VCaP (cell line): ENCODE measurements around the gene RBBP4.
A peak's percentile ranks its signal among the peaks of the same experiment; 100 is the strongest.
"Not testable (repeated sequence)": the region's sequence is repeated elsewhere in the genome, so short reads cannot be mapped to it uniquely, and the experiment has no call there.

Experiments
- H3K27ac ChIP-seq: fragments of 450-650 bp; 2 replicates; pipeline ENCODE4 v1.5.1; 2017
- TF ChIP-seq, protein P1 (sequence below): fragments of 450-650 bp; conservative IDR thresholded peaks from 2 replicates; pipeline ENCODE4 v1.5.1; 2017; ENCODE audit warnings: mild to moderate bottlenecking, moderate library complexity

RBBP4 gene

DNA sequence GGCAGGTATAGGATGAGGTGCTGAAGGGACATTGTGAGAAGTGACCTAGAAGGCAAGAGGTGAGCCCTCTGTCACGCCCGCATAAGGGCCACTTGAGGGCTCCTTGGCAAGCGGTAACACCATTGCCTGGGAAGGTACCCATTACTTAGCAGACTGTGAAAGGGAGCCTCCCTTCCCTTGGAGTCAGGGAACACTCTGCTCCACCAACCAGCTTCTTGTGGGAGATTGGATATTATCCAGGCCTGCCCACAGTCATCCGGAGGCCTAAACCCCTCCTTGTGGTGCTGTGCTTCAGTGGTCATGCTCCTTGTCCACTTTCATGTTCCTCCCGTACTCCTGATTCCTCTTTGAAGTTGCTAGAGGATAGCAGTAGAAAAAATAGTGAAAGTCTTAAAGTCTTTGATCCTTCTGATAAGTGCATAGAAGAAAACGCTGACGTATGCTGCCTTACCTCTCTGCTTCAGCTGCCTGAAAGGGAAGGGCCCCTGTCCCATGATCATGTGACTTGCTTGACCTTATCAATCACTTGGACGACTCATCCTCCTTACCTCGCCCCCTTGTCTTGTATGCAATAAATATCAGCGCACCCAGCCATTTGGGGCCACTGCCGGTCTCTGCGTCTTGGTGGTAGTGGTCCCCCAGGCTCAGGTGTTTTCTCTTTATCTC, 16.0 kb downstream of the RBBP4 start:
- no peak overlapping the region for H3K27ac ChIP-seq
- TF ChIP-seq, protein P1, sequence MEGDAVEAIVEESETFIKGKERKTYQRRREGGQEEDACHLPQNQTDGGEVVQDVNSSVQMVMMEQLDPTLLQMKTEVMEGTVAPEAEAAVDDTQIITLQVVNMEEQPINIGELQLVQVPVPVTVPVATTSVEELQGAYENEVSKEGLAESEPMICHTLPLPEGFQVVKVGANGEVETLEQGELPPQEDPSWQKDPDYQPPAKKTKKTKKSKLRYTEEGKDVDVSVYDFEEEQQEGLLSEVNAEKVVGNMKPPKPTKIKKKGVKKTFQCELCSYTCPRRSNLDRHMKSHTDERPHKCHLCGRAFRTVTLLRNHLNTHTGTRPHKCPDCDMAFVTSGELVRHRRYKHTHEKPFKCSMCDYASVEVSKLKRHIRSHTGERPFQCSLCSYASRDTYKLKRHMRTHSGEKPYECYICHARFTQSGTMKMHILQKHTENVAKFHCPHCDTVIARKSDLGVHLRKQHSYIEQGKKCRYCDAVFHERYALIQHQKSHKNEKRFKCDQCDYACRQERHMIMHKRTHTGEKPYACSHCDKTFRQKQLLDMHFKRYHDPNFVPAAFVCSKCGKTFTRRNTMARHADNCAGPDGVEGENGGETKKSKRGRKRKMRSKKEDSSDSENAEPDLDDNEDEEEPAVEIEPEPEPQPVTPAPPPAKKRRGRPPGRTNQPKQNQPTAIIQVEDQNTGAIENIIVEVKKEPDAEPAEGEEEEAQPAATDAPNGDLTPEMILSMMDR: no peak

DNA sequence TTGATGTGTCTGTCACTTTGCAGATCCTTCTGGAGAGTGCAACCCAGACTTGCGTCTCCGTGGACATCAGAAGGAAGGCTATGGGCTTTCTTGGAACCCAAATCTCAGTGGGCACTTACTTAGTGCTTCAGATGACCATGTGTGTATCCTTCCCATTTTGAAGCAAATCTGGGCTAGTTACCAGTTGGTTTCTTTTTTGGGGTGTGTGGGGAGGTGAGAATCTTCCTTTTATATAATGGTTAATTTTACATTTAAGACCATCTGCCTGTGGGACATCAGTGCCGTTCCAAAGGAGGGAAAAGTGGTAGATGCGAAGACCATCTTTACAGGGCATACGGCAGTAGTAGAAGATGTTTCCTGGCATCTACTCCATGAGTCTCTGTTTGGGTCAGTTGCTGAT, 17.7 kb downstream of the RBBP4 start:
- not testable (repeated sequence) for H3K27ac ChIP-seq

DNA sequence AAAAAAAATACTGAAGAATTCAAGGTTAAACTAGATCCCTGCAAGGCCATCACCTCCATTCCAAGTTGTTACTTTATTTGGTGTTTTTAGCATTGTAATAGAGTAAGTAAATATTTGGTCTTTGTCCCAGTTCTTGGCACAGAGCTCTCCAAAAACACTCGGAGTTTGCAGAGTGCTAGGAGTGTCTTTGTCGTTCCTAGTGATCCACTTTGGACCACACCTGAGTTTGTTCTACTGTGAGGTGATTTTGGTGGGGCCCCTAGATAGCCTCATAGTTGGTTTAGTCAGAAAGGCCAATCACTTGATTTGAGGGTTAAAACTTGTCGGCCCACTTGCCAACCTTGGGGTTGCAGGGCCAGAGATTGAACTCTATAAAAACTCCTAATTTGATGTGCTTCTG, 25.9 kb downstream of the RBBP4 start:
- TF ChIP-seq, protein P1: no peak
- peak overlapping the region; percentile 21; the same call in 1 of the 2 replicates for H3K27ac ChIP-seq

DNA sequence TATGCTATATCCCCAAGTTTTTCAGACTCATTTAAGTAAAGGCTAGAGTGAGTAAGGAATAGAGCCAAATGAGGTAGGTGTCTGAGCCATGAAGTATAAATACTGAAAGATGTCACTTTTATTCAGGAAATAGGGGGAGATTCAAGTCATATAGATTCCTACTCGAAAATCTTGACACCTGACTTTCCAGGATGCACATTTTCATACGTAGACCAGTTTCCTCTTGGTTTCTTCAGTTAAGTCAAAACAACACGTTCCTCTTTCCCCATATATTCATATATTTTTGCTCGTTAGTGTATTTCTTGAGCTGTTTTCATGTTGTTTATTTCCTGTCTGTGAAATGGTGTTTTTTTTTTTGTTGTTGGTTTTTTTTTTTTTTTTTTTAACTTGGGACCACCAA, 29.0 kb downstream of the RBBP4 start:
- not testable (repeated sequence) for H3K27ac ChIP-seq

DNA sequence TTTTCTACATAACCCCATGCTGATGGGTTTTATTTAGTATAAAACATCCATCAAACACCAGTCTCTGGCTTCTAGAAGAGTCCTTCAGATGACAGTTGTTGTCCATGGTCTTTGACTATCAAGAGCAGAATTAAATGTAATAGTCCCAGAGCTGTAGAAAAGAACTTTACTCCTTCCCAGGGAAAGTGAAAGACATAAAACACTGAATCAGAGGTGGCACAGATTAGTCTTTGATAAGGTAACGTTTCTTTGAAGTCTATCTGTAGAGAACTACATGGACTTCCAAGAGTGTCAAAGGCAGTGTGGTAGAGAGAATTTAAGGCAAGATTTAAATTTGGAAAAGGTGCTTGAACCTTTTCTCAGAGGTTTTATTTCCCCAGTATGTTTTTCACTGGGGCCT, 29.6 kb downstream of the RBBP4 start:
- TF ChIP-seq, protein P1: no peak
- H3K27ac ChIP-seq: peak overlapping the region; percentile 13; the same call in 1 of the 2 replicates

DNA sequence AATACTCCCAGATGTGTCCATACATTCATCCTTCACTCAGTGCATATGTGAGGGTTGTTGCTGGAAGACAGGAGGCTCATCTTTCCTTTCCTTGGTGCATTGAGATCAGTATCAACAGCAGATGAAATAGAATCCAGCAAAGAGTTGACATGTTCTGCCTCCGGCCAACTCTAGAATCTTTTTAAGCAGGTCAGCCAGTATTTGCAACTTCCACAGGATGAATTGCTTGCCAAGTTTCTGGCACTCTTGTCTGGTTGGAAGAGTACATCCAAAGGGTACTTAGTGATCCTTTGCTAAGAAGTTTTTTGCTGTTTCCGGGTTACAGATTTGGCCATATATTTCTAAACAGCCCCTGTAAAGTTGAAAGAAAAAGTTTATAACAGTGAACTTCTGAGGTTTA, 30.5 kb downstream of the RBBP4 start:
- peak overlapping the region; percentile 13; the same call in 1 of the 2 replicates for H3K27ac ChIP-seq
- TF ChIP-seq, protein P1: no peak

DNA sequence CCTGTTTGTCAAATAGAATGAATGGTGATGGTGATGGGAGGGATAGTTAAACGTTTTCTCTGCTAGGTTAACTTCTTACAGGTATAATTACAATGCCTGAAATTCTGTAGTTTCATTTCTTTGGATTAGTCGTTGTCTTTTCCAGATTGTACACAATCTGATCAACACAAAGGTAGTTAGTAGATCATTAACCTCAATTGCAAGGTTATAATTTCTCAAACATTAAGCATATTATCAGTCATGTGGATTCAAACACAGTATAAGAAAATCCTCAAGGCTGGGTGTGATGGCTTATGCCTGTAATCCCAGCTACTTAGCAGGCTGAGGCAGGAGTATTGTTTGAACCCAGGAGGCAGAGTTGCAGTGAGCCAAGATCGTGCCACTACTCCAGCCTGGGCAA, 31.0 kb downstream of the RBBP4 start:
- TF ChIP-seq, protein P1: no peak
- H3K27ac ChIP-seq: peak overlapping the region; percentile 13; the same call in 1 of the 2 replicates

DNA sequence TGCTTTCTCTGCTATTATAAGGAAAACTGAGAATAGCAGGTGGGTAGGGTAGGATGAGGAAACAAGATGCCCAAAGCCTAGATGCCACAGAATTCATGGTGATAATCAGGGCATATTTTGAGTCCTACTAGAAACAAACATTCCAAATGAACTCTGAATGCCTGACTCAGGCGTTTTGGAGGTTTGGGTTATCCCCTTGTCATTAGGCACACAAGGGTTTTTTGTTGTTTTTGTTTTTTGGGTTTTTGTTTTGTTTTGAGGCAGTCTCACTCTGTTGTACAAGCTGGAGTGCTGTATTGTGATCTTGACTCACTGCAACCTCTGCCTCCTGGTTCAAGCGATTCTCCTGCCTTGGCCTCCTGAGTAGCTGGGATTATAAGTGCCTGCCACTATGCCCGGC, 32.4 kb downstream of the RBBP4 start:
- TF ChIP-seq, protein P1: no peak
- H3K27ac ChIP-seq: no peak overlapping the region
